ENCODE data around the gene HCN2.
"Not testable (repeated sequence)": the region's sequence is repeated elsewhere in the genome, so short reads cannot be mapped to it uniquely, and the experiment has no call there.

The HCN2 gene

GRCh38 chr19:582497-583197, 7.0 kb upstream of the HCN2 start:
- DNase-seq (ENCODE audit: low read depth in 2 of 2), result peak; percentile 42 to 53
- no peak overlapping the region for H3K4me3 ChIP-seq (replicated peaks in 1 of 2; ENCODE audit: low read depth in 2 of 2, low read length in 2 of 2)
- TF ChIP-seq CTCF (IDR thresholded peaks at IDR 0.05; ENCODE audit: low read depth, low read length), result no peak

- no peak for DNase-seq (ENCODE audit: low read depth in 2 of 2)
- TF ChIP-seq CTCF (IDR thresholded peaks at IDR 0.05; ENCODE audit: low read depth, low read length), result no peak
- H3K4me3 ChIP-seq (replicated peaks in 1 of 2; ENCODE audit: low read depth in 2 of 2, low read length in 2 of 2), result no peak overlapping the region
Measured at GRCh38 chr19:583198-583967, 6.3 kb upstream of the HCN2 start.

GRCh38 chr19:583968-584239, 5.8 kb upstream of the HCN2 start:
- no peak for TF ChIP-seq CTCF (IDR thresholded peaks at IDR 0.05; ENCODE audit: low read depth, low read length)
- H3K4me3 ChIP-seq (replicated peaks in 1 of 2; ENCODE audit: low read depth in 2 of 2, low read length in 2 of 2), result no peak overlapping the region
- no peak for DNase-seq (ENCODE audit: low read depth in 2 of 2)

GRCh38 chr19:584240-585001, 5.3 kb upstream of the HCN2 start:
- peak; percentile 77 for TF ChIP-seq CTCF (IDR thresholded peaks at IDR 0.05; ENCODE audit: low read depth, low read length)
- no peak overlapping the region for H3K4me3 ChIP-seq (replicated peaks in 1 of 2; ENCODE audit: low read depth in 2 of 2, low read length in 2 of 2)
- peak; percentile 35 to 61 for DNase-seq (ENCODE audit: low read depth in 2 of 2)

- DNase-seq (ENCODE audit: low read depth in 2 of 2); H3K4me3 ChIP-seq (replicated peaks in 1 of 2; ENCODE audit: low read depth in 2 of 2, low read length in 2 of 2): not testable (repeated sequence)
Measured at GRCh38 chr19:585146-585545, 4.5 kb upstream of the HCN2 start.

- DNase-seq (ENCODE audit: low read depth in 2 of 2), result no peak
- no peak overlapping the region for H3K4me3 ChIP-seq (replicated peaks in 1 of 2; ENCODE audit: low read depth in 2 of 2, low read length in 2 of 2)
- no peak for TF ChIP-seq CTCF (IDR thresholded peaks at IDR 0.05; ENCODE audit: low read depth, low read length)
Measured at GRCh38 chr19:585551-586110, 4.0 kb upstream of the HCN2 start.
